Prostate gland (tissue), 2 donors: ENCODE measurements around the gene STEAP3. TPM values are rescaled to one million over a fixed set of nuclear protein-coding genes. Genes with fewer than 3 reads are reported as not detected.
"Not testable (repeated sequence)": the region's sequence is repeated elsewhere in the genome, so short reads cannot be mapped to it uniquely, and the experiment has no call there.

Experiments
- DNase-seq: peaks from one replicate; pipeline ENCODE4 v3.0.0-alpha.2; 2019; ENCODE audit warnings: low spot score
- H3K27ac ChIP-seq, 2 donors: fragments of 200-600 bp; sonication (generic); 2 replicates each; pipeline ENCODE4 v1.5.1; 2017 to 2019
- H3K27me3 ChIP-seq: fragments of 200-600 bp; sonication (generic); replicated peaks from 2 replicates; pipeline ENCODE4 v1.5.1; 2019; ENCODE audit not compliant: insufficient read depth
- H3K36me3 ChIP-seq, 2 donors: fragments of 200-600 bp; sonication (generic); 1 replicate in 1 of 2; 2 replicates in 1 of 2; pipeline versions ENCODE4 v1.5.1 to v1.8.1; 2017 to 2019
- H3K4me1 ChIP-seq: fragments of 200-600 bp; sonication (generic); replicated peaks from 2 replicates; pipeline ENCODE4 v1.5.1; 2019
- H3K4me3 ChIP-seq, 2 donors: fragments of 200-600 bp; sonication (generic); 2 replicates each; pipeline ENCODE4 v1.5.1; 2017 to 2019
- H3K9me3 ChIP-seq: fragments of 200-600 bp; sonication (generic); 2 replicates; pipeline ENCODE4 v1.5.1; 2017
- POLR2A ChIP-seq: fragments of 450-650 bp; IDR thresholded peaks from one replicate; pipeline ENCODE4 v1.6.1; 2016; ENCODE audit warnings: antibody characterized with exemption, mild to moderate bottlenecking
- POLR2AphosphoS5 ChIP-seq: sonication (generic); formaldehyde crosslinking; IDR thresholded peaks from one replicate; pipeline ENCODE4 v1.6.1; 2017; ENCODE audit warnings: antibody characterized with exemption
- WGBS: methylation state at CpG from one replicate; pipeline ENCODE4 v1.1.5; 2018; 5-methylcytosine and 5-hydroxymethylcytosine counted together
- intact Hi-C: fragments of 100-400 bp; cut with DNase I; formaldehyde crosslinking; loops from one replicate; pipeline ENCODE4 v1.14.2; 2022
- total RNA-seq, 2 donors: library from RNA; depleted of rRNA; stranded (reverse); fragments of >200 nt; gene quantifications; one replicate each; pipeline ENCODE4 v1.1.0, GENCODE V29; 2016
- TF ChIP-seq, protein P1 (sequence below), 4 experiments: fragments of 200-600 bp in 2 of 4; fragments of 450-650 bp in 2 of 4; sonication (generic) in 2 of 4; IDR thresholded peaks; 1 replicate in 3 of 4; 2 replicates in 1 of 4; pipeline ENCODE4 v1.5.1; 2016 to 2019; ENCODE audit warnings: antibody characterized with exemption in 4 of 4, mild to moderate bottlenecking in 2 of 4, moderate library complexity in 2 of 4

STEAP3 gene
- total RNA-seq, 2 donors from 2014 or later, result 15.3 to 25.1 TPM

- no peaks in the 10 kb centered on the region for H3K36me3 ChIP-seq
- DNase-seq, result no peak
- no peaks in the 10 kb centered on the region for H3K4me1 ChIP-seq
- intact Hi-C loops, result no loop called here
- H3K27ac ChIP-seq, result no peak overlapping the region
- no peaks in the 10 kb centered on the region for H3K27me3 ChIP-seq
- no peak overlapping the region for H3K4me3 ChIP-seq
- 90% methylated on average over 8 of the region's 8 CpGs for WGBS
- TF ChIP-seq, protein P1, sequence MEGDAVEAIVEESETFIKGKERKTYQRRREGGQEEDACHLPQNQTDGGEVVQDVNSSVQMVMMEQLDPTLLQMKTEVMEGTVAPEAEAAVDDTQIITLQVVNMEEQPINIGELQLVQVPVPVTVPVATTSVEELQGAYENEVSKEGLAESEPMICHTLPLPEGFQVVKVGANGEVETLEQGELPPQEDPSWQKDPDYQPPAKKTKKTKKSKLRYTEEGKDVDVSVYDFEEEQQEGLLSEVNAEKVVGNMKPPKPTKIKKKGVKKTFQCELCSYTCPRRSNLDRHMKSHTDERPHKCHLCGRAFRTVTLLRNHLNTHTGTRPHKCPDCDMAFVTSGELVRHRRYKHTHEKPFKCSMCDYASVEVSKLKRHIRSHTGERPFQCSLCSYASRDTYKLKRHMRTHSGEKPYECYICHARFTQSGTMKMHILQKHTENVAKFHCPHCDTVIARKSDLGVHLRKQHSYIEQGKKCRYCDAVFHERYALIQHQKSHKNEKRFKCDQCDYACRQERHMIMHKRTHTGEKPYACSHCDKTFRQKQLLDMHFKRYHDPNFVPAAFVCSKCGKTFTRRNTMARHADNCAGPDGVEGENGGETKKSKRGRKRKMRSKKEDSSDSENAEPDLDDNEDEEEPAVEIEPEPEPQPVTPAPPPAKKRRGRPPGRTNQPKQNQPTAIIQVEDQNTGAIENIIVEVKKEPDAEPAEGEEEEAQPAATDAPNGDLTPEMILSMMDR (IDR thresholded peaks at IDR 0.05), result no peak
- TF ChIP-seq POLR2AphosphoS5 (no peak), POLR2A (no peak)
- no peaks in the 10 kb centered on the region for H3K9me3 ChIP-seq
Measured at GRCh38 chr2:119266091-119266589, 42.5 kb downstream of the STEAP3 start.

GRCh38 chr2:119267604-119268003 is 44.0 kb downstream of the STEAP3 start:
- no peaks in the 10 kb centered on the region for H3K36me3 ChIP-seq
- no peak overlapping the region for H3K4me3 ChIP-seq
- DNase-seq, result no peak
- intact Hi-C loops, result no loop called here
- H3K4me1 ChIP-seq, result no peaks in the 10 kb centered on the region
- no peaks in the 10 kb centered on the region for H3K9me3 ChIP-seq
- no peak overlapping the region for H3K27ac ChIP-seq
- no peaks in the 10 kb centered on the region for H3K27me3 ChIP-seq
- TF ChIP-seq, protein P1 (IDR thresholded peaks at IDR 0.05), result no peak
- TF ChIP-seq POLR2A, result no peak
- TF ChIP-seq POLR2AphosphoS5, result no peak

DNA sequence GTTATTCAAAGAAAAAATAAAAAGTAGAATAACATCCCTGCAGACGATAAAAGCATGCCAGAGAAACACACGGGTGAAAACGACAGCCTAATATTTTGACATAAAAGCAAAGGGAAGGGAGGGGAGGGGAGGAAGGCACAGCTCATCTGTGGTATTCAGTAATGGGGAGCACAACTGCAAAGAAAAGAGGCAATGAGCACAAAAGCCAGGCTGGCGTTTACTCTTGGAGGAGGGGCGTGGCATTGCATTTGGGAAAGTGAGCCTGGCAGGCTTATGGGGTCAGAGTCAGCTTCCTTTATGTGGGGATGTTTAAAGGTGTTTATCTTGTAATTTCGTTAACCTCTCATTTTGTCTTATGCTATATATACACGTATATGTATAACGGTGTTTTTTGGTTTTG is 53.2 kb downstream of the STEAP3 start:
- Histone ChIP-seq H3K27ac (no peak overlapping the region), H3K4me1 (no peaks in the 10 kb centered on the region), H3K9me3 (no peaks in the 10 kb centered on the region), H3K36me3 (no peaks in the 10 kb centered on the region), H3K4me3 (no peak overlapping the region), H3K27me3 (no peaks in the 10 kb centered on the region)
- no peak for DNase-seq
- intact Hi-C loops, result no loop called here
- TF ChIP-seq POLR2AphosphoS5, result no peak
- TF ChIP-seq POLR2A, result no peak
- TF ChIP-seq, protein P1 (IDR thresholded peaks at IDR 0.05), result no peak
- WGBS, result 44% methylated on average over 8 of the region's 8 CpGs

GRCh38 chr2:119278385-119278784 is 54.8 kb downstream of the STEAP3 start:
- H3K4me1 ChIP-seq, H3K27ac ChIP-seq, H3K27me3 ChIP-seq, DNase-seq, intact Hi-C loops, H3K36me3 ChIP-seq, H3K4me3 ChIP-seq, H3K9me3 ChIP-seq: not testable (repeated sequence)
- 86% methylated on average over 2 of the region's 2 CpGs for WGBS

DNA sequence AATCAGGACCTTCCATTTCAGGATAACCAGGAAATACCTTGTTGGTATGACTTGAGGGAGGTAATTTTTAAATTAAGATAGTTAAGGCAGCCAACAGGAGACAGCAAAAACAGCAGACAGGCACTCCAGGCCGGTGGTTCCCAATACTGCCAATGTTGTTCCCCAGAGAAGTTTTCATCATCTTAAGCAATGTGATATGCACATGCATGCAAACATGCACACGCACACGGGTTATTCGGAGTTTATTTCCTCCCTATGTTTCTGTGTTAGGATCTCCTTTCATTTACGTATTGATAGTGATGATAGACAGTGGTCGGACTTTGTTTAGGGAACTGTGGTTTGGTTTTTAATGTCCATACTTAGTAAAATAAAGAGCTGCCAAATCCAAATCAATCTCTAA is 55.3 kb downstream of the STEAP3 start:
- TF ChIP-seq POLR2AphosphoS5, result no peak
- no peak for TF ChIP-seq POLR2A
- TF ChIP-seq, protein P1 (IDR thresholded peaks at IDR 0.05), result no peak
- intact Hi-C loops, result no loop called here
- peaks cover 8% of the 10 kb centered on the region for H3K4me1 ChIP-seq
- H3K27me3 ChIP-seq, result no peaks in the 10 kb centered on the region
- WGBS, result 96% methylated on average over 6 of the region's 6 CpGs
- DNase-seq, result no peak
- no peaks in the 10 kb centered on the region for H3K36me3 ChIP-seq
- H3K27ac ChIP-seq, result no peak overlapping the region
- no peak overlapping the region for H3K4me3 ChIP-seq
- H3K9me3 ChIP-seq, result no peaks in the 10 kb centered on the region
